ENCODE measurements around the gene C21orf91.

Gene C21orf91

DNA sequence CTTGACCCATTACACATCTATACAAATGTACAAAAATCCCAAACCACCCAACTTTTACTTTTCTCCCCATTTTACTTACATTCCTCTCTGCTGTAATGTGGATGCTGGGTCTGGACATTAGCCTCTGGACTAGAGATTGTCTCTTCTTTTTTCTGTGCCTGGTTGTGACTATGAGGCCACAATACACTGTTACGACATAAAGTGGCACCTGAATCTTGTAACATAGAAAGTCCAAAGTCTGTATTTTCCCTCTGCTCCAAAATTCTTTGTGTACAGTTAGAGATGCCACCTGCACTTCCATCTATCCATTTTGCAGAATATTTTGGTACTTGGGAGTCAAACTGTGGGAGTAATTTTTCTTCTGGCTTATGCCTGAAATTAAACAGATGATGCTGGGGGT is 22.7 kb downstream of the C21orf91 start:
- no peak for DNase-seq

DNA sequence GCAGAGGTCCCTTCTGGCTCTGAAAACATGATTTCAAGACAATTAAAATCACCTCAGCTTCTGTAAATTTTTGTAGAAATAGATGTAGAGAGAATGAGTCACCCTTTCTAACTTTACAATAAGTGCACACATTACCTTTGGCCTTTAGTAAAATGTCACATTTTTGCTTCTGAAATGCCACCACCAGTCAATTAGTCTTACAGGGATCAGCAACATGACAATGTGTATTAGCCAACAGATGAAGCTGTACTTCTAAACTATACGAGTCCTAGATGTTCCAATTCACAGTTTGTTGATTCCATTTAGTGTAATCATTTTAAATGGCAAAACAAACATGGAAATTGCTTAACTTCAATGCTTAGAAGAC is 23.1 kb downstream of the C21orf91 start:
- no peak for DNase-seq

DNA sequence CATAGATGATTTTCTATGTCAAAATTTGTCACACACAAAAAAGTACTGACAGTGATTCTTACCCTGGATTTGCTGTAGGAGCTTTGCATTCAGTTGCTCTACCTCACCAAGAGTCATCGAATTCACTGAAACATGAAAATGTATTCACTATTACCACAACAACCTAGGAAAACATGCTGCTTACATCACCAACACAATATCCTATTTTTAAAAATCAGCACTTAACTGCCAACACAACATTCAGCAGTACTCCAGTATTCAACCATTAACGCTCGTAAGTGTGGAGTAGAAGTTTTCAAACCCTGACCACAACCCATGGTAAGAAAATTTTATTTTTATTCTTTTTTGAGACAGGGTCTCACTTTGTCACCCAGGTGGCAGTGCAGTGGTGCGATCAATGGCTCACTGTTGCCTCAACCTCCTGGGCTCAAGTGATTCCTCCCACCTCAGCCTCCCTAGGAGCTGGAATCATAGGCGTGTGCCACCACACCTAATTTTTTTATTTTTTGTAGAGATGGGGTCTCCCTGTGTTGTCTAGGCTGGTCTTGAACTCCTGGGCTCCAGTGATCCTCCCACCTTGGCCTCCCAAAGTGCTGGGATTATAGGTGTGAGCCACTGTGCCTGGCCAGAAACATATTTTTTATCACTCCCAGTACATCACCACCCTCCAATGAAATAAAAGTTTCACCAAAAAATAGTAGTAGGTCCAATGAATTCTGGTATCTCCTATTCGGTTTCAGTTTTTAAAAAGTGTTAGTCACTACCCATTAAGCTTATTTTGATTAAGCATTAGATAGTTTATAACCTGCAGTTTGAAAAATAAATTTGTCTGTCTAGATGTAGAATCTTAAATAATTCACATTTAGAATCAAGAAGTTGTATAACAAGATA is 23.8 kb downstream of the C21orf91 start:
- no peak for DNase-seq

DNA sequence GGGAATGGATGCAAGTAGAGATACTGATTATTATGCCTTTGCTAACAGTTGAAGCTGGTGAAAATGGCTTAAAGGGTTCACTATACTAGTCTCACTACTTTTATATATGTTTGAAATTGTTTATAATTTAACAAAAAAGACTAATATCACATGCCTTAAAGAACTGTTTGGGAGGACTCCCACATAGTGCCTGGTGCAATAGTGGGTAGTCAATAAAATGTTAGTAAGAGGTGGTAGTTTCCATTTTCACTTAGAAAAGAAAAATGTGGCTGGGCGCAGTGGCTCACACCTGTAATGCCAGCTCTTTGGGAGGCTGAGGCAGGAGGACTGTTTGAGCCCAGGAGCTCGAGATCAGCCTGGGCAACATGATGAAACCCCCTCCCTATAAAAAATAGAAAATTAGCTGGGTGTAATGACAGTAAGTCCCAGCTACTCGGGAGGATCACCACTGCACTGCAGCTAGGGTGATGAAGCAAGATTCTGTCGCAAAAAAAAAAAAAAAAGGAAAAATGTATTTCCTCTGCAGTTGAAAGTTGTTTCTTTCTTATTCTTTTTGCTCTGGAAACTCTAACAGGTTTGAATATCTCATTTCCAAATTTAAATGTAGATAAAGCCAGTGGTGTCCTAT is 24.5 kb downstream of the C21orf91 start:
- DNase-seq, result no peak

DNA sequence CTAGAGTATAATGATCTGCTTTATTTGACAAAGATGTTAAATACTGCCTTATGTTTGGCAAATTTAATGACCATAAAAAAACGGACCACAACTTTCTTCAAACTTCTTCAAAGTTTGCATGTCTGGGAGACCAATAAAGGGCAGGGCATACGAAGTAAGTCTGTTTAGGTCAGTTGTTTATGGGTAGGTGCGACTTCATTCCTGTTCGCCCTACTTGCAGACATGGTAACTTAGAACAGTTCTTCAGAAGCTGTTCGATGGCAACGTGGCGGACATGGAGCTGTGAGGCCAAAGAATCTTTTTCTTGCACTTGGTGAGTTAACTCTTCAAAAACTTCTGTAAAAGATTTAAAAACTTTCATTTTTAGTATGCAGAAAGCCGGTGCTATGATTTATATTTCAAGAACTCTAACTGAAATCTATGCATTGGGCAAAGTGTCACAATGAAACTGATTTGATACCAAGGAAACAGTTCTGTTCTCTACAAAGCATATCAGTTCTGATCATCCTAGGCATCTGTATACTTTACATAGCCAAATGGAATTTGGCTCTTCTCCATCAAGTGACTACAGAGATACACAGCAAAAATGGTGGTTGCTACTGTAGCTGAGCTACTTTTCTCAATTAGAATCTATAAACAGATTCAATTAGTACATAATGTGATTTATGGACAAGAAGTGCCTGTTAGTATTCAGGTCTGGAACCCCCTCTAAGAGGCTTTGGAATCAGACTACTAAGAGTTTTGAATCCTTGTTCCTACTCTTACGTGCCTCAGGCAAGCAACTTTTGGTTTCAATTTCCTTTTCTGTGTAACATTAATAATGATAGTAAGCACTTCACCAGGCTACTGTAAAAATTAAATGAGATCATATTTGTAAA is 25.7 kb downstream of the C21orf91 start:
- DNase-seq, result no peak

DNA sequence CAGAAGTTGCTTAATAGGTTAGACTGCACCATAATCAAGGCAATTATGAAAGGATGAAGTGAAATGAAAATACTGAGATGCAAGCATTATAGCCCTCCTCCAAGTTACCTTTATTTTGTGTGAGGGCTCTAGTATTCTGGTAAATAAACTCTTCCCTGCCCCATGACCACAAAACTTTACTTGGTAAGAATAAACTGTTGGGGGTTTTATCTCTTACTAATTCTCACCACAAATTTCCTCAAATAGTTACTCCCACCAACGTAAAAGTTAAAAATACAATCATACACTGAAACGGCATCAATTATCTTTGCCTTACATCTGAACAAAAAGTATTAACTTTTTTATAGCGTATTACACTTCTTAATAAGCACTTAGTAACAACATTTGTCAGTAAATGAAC is 29.5 kb downstream of the C21orf91 start:
- no peak for DNase-seq

DNA sequence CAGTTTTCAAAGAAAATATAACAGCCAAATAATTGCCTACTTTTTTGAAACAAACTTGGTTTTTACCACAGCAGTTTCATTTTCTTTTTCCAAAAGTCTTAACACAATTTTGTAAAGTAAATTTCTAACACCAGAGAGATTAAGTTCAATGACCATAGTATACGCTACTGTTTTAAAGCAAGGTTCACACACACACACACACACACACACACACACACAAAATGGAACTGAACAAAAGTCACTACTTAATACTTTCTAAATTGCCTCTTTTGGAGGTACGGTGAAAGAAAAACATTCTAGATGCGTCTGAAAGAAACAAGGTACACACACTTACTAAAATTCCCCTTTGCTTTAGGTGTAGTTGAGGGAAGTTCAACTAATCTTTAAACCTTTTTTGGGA is 30.1 kb downstream of the C21orf91 start:
- DNase-seq, result no peak

DNA sequence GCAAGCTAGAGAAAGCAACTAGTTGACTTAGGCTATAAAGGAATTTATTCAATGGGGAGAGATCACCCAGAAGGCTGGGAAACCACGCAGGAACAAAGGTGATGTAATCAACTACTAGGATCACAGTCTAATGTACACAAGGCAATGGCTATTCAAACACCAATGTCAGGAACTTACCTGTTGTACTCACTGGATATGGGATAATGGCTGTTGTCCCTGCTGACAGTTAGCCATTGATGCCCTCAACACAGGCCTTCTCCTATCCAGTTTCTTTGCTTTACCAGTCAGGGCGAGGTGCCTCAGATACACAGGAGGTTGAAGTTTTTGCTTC is 32.3 kb downstream of the C21orf91 start:
- no peak for DNase-seq

DNA sequence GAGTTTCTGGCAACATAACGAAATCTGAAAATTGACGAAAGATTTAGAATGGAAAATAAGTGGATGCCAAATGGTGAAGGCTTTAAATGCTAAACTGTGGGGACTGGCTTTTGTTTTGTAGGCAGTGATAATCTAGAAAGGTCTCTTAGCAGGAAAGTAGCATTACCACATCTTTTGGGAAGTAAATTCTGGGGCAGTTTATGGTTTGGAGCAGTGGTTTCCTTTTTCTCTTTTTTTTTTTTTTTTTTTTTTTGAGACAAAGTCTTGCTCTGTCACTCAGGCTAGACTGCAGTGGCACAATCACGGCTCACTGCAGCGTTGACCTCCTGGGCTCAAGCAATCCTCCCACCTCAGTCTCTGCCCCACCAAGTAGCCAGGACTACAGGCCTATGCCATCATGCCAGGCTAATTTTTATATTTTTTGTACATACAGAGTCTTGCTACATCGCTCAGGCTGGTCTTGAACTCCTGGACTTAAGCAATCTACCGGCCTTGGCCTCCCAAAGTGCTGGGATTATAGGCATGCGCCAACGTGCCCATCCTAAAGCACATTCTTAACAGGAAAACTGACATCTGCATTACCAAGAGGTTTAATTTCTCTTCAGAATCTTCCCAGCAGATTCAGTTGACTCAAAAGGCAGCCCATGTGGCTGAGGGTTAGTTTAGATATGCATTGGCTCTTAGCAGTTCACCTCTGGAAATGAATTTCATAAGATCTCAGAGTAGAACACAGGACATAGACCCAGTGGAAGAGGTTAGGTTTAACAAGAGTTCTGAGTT is 32.9 kb downstream of the C21orf91 start:
- DNase-seq, result no peak

DNA sequence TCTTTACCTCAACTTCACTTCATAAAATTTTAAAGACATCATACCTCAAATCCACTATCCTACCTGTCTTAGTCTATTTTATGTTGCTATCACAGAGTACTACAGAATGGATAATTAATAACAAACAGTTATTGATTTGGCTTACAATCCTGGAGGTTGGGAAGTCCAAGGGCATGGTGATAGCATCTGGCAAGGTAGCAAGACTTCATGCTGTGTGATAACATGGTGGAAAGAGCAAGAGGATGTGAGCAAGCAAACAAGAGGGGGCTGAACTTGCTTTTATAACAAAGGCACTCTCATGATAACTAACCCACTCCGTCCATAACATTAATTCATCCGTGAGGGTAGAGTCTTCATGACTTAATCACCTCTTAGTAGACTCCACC is 33.8 kb downstream of the C21orf91 start:
- DNase-seq, result no peak

DNA sequence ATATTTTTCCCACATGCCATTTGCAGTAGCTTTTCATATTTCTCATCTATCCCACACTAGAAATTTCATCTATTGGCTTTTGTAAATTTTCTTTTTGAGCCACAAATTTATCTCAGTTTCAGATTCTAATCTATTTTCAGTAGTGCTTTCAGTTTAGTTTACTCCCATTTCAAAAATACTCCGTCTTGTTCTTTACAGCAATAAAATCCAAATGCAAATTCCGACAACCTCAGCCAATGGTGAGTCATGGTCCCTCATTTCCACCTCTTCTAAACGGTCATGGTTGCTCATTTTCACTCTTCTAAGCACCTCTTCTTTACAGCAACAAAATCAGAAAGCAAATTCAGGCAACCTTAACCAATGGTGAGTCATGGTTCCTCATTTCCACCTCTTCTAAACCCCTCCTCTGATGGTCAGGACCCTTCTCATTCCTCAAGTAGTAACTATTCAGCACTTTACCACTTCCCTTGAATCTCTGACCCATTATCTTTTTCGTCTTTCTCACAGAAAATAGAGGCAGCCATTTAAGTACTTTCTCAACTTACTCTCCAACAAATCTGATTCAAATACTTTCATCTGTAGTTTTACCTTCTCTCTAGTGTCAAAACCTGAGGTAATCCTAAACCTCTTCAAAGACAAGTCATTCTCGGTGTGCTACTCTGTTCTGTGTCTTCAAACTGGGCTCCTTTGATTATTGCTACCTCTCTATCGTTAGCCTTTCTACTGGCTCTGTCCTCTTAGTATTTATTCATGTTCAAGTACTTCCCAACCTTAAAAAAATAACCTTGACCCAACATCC is 34.4 kb downstream of the C21orf91 start:
- peak; percentile 36 for DNase-seq

DNA sequence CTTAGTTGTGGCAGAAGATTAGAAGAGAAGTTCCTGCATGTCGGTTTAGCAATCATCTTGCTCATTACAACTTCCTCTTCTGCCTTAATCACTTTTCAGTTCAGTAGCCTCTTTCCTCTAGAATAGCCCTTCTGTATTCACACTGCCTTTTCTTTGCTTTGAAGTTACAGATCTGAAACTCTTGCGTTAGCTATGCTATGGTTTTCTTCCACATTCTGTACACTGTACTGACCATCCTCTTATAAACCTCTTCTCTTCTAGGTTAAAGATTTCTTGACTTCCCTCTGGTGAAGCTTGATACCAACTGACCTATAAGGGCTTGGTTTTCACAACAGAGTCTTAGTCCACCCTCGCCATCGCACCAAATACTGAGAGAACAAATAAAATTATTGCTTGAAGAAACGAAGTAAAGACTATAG is 35.0 kb downstream of the C21orf91 start:
- no peak for DNase-seq

DNA sequence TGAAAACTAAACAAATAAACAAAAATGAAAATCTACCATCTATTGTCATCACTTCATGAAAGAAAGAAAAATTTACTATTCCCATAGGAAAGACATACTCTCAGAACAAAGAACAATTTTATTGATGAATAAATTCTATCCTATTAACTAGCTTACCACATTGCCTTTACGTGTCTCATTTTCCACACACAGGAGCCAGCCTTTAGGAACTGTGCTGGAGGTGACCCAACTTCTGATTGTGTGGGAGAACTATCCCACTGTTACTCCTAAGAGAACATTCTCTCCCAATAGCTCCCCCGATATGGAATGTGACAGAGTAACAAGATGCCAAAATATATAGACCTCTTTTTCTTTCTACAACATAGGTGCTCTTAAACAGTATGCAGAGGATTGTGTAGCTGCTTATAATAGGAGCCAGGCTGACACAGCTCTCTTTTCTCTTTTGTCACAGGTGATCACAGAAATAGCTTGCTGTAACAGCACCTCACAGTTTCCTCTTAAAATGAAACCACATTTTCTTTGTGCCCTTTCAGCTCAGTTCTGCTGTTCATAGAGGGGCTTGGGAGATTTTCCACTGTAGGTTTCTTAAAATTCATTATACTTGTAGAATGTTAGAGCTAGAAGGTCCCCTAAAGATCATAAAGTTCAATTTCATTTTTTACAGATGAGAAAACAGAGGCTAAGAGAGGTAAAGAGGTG is 35.5 kb downstream of the C21orf91 start:
- no peak for DNase-seq

DNA sequence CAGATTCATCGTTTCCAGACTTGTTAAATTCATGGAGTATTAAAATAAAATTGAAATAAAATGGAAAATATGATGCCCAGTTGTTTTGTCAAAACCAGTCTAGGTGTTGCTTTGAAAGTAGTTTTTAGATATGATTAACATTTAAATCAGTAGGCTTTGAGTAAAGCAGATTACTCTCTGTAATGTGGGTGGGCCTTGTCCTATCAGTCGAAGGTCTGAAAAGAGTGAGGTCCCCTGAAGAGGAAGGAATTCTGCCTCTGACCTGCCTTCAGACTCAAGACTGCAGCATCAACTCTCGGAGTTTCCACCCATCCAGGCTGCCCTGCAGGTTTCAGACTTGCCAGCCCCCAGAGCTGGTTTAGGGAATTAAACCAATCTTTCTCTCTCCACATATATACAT is 36.2 kb downstream of the C21orf91 start:
- no peak for DNase-seq

DNA sequence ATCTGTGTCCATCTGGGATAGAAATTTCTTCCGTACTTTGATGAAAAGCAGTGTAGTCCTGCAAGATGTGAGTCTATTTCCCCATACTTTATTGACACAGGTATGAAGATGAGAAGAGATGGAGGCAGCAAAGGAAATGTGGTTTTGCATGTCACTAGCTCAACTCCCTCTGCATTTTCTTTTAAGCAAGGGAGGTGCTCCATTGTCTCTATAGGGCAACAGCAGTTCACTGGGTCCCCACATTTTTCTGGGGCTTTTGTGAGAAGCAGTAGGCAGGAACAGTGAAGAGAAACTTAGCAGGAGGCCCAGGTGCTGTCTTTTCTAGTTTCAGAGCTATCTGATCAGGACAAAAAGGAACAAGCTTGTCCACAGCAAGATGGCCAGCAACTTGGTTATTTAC is 37.1 kb downstream of the C21orf91 start:
- no peak for DNase-seq

DNA sequence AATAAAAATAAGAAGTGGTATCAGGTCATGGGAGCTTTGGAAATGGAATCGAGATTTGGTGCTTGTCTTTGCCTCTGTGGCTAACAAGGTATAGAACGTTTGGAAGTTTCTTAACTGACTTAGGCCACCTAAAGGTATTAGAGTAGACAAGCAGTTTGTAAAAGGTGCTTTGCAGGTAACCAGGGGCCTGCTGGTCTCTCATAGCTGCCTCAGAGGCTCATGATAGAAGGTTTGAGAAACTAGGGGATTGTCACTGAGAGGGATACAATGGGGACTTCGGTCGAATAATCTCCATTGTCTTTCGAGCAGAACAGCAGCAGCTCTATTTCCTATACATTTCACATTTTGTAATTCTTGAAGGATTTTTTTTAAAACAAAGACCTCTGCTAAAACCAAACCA is 37.6 kb downstream of the C21orf91 start:
- no peak for DNase-seq

DNA sequence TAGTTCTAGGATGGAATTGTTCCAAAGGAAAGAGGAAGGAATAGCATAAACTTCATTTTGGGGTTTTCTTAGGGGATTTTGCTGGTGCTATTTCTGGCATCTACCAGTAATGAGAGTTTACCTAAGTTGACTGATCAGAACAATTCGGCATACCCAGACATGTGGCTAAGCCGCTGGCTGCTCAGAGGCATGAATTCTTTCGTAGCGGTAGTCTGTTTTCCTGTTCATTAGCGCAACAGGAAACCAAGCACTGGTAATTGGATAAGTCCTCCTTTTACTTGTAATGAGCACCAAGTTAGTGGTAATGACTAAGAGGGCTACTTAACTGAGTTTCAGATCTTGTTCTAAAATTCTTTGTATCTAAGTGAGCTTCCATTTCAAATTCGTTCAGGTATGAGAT is 38.6 kb downstream of the C21orf91 start:
- no peak for DNase-seq

DNA sequence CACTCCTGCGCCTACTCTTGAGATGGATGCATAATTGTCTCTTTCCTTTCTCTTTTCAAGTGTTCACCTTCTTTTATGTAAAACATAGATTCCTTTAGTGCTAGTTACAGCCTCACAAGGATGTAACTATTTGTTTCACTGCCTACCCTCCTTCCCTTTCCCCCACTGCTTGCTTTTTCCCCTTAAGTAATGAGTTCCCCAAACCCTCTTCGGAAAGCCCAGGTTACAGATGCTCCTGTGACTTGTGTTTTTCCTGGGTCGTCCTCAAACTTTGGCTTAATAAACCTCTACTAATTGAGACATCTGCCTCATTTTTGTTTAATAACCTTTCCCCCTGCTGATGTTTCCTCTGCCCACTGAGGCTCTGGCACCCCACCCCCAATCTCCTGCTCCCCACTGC is 39.2 kb downstream of the C21orf91 start:
- no peak for DNase-seq

DNA sequence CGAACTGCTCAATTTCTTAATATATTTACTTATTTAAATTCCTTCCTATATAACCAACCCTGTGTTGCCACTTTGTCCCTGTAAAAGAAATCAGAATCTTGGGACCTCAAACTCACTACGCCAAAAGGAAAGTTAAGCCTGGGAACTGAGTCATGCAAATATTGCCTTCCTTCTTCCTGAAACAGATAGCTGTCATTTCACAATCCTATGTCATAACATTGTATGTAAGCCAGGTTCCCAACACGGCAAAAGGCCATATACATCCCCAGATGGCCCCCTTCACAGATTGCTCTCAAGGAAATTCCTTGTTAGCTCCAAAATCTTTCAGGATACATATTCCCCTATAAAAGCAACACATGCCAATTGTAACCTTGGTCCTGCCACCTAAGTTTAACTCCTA is 39.7 kb downstream of the C21orf91 start:
- no peak for DNase-seq

DNA sequence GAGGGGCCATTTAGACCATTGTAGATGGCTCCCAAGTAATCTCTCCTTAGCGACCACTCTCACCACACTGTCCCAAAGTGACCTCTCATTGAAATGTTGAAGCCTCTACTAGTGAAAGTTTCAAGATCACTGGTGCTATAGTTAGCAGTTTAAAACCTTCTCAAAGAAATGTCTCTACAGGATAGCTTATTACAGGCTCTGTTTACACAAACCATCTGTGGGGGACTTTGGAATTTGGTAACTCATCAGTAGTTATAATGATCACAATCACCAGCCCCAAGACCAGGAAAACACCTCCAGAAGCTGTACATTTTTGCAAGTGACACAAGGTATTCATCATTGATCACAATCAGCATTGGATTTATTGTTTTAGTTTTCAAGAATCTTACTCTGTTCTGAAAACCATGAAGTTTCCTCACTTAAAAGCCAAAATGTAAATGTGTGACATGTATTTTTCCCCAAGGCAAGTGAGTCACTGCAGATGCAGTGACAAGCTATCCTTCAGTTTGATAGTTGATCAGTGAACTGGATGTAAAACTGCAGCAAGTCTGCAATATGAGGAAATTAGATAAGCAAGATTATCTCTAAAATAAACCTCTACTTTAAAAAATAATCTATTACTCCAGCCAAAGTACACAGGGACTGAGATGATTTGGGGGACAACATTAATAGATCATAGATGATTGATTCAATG is 41.9 kb downstream of the C21orf91 start:
- DNase-seq, result no peak

Measured in activated naive CD4-positive, alpha-beta T cell treated with anti-CD3 and anti-CD28 coated beads, Interleukin-2, amount 50 U/mL, for 16 hours (primary cell).